NCI-H2107 (cell line): ENCODE data around the gene RBPJ.
"Not testable (repeated sequence)": the region's sequence is repeated elsewhere in the genome, so short reads cannot be mapped to it uniquely, and the experiment has no call there.

Source experiments
- DNase-seq: peaks from one replicate; lab custom pipeline; 2025; lab: John Stamatoyannopoulos, UW

RBPJ gene

GRCh38 chr4:26375551-26375950 lies 54.7 kb downstream of the RBPJ start:
- DNase-seq: no peak

GRCh38 chr4:26377328-26378311 lies 56.8 kb downstream of the RBPJ start:
- no peak for DNase-seq

- DNase-seq: no peak
These were observed 59.0 kb downstream of the RBPJ start for GRCh38 chr4:26379837-26380236.

GRCh38 chr4:26380740-26381139 lies 59.9 kb downstream of the RBPJ start:
- DNase-seq: no peak

GRCh38 chr4:26384380-26385057 lies 63.7 kb downstream of the RBPJ start:
- no peak for DNase-seq

GRCh38 chr4:26385690-26386089 lies 64.9 kb downstream of the RBPJ start:
- DNase-seq: no peak

- DNase-seq: no peak
These were observed 65.6 kb downstream of the RBPJ start for GRCh38 chr4:26386386-26386785.

- no peak for DNase-seq
These were observed 67.9 kb downstream of the RBPJ start for GRCh38 chr4:26388671-26389070.

- DNase-seq: no peak
These were observed 76.3 kb downstream of the RBPJ start for GRCh38 chr4:26397086-26397485.

- DNase-seq: no peak
These were observed 79.3 kb downstream of the RBPJ start for GRCh38 chr4:26400132-26400531.

GRCh38 chr4:26402017-26402416 lies 81.2 kb downstream of the RBPJ start:
- not testable (repeated sequence) for DNase-seq

GRCh38 chr4:26402458-26402857 lies 81.6 kb downstream of the RBPJ start:
- no peak for DNase-seq

GRCh38 chr4:26404743-26405206 lies 84.0 kb downstream of the RBPJ start:
- DNase-seq: no peak

GRCh38 chr4:26406346-26406975 lies 85.6 kb downstream of the RBPJ start:
- no peak for DNase-seq

- DNase-seq: no peak
These were observed 86.7 kb downstream of the RBPJ start for GRCh38 chr4:26407476-26407875.

- DNase-seq: no peak
These were observed 89.8 kb downstream of the RBPJ start for GRCh38 chr4:26410385-26411293.

- no peak for DNase-seq
These were observed 91.9 kb downstream of the RBPJ start for GRCh38 chr4:26412381-26413372.

GRCh38 chr4:26413582-26413981 lies 92.8 kb downstream of the RBPJ start:
- no peak for DNase-seq

- DNase-seq: no peak
These were observed 97.3 kb downstream of the RBPJ start for GRCh38 chr4:26418107-26418506.

GRCh38 chr4:26418850-26419249 lies 98.0 kb downstream of the RBPJ start:
- DNase-seq: no peak
